IPS-NIHi7 (cell line): ENCODE measurements around the gene CLTRN.
A peak's percentile ranks its signal among the peaks of the same experiment; 100 is the strongest.
"Not testable (repeated sequence)": the region's sequence is repeated elsewhere in the genome, so short reads cannot be mapped to it uniquely, and the experiment has no call there.

Experiments
- DNase-seq: peaks from one replicate; pipeline ENCODE4 v3.0.0; 2012; ENCODE audit warnings: mixed read lengths; ENCODE audit errors: extremely low spot score

The CLTRN gene, protein sequence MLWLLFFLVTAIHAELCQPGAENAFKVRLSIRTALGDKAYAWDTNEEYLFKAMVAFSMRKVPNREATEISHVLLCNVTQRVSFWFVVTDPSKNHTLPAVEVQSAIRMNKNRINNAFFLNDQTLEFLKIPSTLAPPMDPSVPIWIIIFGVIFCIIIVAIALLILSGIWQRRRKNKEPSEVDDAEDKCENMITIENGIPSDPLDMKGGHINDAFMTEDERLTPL

DNA sequence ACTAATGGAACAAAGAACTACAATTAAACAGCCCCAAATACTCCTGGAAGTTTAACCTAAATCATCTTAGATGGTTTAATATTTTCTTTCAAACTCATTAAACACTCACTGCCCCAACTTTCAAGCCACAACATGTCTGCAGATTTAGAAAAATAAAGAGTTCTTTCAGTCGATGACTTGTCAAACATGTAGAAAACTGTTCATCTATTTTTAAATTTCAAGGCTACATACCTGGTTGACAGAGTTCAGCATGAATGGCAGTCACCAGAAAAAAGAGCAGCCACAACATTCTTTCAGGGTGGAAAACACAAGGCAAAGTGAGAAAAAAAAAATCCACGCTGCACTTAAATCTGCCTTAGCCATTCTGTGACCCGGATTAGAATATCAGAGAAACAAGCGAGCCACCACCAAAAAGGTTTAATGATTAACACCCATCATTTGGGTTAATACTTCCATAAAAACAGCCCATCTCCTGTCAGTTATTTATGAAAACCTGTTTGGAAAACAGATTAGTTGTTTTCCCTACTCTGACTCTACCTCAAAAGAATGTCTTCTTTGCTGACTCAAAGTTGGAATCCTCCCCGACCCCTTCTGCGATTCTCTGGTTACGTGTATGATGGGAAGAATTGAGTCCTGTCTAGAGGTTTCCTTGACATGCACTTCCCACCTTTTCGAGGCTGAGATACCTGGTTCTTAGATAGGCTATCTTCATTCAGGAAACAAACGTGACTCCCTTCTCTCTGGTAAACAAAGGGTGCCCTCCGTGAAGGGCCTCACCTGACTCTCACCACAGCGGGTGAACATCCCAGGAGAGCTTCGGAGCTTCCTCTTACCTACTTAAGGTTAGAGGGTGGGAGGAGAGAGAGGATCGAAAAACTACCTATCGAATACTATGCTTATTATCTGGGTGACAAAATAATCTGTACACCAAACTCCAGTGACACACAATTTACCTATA is at the start of gene CLTRN:
CLTRN (minus strand) TSS at position 319 of the 958 bp plus-strand sequence; CDS start at position 289, 30 bp downstream.
- DNase-seq, result peak; percentile 14

DNA sequence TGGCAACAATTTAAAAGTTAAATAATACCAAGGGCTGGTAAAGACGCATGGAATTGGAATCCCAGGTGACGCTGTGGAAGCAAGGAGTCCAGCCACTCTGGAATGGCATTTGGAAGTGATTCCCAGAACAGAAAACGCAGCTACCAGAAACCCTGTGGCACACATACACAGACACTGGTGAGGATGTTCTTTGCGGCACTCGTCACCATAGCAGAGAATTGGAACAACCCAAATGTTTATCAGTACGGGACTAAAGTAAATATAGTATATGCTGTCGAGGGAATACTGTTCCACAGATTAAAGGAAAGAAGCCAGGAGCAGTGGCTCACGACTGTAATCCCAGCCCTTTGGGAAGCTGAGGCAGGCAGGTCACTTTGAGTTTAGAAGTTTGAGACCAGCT is 39.7 kb upstream of the CLTRN start:
- not testable (repeated sequence) for DNase-seq

DNA sequence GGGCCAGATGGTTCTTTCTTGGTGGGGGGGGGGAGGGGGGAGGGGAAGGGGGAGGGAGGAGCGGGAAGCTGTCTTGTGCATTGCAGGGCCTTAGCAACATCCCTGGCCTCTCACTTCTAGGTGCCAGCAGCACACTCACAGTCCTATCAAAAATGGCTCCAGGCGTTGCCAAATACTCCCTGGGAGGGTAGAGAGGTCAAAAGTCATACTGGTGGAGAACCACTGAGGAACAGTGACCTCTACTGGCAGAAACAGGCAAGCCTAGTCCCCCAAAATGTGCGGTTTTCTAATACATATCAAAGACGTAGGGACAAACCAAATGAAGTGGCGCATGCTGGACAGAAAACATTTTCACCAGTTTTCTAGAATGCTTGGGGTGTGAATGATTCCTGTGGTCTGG is 39.2 kb upstream of the CLTRN start:
- not testable (repeated sequence) for DNase-seq

DNA sequence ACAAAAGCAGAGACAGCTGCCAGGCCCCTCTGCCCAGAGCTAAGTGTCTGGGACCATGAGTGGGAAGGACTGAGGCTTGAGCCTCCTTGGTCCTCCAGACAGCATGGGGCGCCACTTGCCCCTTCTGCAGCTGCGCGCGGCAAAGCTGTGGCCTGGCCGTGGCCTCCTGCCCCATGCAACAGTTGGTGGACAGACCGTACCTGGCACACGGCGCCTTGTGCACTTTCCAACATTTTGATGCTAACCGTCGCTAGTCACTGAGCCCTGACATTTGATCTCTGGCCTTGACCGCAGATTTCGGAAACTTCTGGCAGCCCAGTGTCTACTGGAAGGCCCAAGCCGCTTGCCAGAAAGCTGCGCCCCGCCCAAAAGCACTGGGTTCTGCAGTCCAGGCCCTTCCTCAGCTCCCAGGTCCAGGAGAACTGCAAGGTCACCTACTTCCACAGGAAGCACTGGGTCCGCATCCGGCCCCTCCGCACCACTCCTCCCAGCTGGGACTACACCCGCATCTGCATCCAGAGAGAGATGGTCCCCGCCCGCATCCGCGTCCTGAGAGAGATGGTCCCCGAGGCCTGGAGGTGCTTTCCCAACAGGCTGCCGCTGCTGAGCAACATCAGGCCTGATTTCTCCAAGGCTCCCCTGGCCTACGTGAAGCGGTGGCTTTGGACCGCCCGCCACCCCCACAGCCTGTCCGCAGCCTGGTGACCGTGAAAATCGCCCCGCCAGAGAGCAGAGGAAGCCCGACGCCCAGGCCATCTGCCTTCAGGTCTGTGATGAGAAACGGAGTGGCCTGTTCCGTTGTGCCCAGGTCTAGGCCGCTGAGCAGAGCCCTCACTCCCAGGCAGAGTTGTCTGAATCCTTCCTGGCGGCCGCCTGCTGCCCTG is 38.1 kb upstream of the CLTRN start:
- no peak for DNase-seq

DNA sequence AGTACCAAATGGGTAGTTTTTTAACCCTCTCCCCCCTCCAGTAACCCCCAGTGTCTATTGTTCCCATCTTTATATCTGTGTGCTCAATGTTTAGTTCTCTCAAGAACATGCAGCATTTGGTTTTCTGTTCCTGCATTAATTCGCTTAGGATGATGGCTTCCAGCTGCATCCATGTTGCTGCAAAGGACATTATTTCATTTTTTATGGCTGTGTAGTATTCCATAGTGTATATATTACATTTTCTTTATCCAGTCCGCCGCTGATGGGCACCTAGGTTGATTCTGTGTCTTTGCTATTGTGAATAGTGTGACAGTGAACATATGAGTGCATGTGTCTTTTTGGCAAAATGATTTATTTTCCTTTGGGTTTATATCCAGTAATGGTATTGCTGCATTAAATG is 31.9 kb upstream of the CLTRN start:
- no peak for DNase-seq

DNA sequence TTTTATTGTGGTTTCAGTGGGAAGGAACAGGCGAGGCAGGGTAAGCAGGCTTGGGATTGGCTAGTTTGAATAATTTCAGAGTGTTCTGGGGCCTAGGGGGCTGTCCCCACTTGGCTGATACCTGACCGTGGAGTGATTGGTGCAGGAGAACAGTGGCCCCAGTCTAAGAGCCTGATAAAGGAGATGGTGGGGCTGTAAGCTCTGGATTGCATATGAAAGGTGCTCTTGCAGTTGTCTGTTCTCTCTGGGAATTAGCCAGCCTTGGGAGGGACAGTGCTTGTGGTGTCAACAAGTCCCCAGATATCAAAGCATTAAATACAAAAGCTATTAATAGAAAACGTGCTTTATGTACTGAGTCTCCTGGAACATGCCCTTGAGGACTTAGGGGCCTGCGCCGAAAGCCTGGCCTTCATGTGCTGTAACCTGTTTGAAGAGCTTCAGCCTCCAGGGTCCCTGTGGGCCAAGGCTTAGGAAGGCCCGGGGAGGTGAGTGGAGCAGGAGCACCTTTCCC is 30.4 kb upstream of the CLTRN start:
- peak; percentile 14 for DNase-seq

DNA sequence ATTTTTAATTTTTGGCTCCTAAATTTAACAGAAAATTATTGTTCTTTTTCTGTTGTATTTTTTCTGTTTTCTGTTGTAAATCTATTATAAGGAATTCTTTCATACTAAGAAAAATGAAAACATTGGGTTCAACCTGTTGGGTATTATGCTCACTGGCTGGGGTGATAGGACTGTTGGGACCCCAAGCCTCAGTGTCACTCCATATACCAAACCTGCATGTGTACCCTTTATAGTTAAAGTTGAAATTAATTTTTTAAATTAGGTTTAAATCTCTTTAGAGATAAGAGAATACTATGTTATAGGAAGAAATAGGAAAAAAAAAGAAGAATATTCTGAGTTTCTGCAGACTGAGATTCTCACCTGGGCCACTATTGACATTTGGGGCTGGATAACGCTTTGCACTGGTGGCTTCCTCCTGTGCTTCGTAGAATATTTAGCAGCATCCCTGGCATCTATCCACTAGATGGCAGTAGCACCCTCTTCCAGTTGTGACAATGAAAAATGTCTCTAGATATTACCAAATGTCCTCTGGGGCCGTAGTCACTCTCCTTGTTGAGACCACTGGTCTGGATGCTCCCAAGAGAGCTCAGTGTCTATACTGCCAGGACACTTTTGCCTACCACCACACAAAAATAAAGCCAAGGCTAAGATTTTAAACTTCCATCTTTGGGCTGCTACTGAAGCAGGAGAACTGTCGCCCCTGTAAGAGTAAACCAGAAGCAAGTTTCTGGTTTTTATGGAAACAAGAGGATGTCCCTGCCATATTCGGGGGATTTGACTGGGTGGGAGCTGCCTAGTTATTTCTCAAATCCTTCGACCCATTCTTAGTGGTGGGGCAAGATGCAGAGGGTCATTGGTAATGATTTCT is 22.4 kb upstream of the CLTRN start:
- DNase-seq, result peak; percentile 71

DNA sequence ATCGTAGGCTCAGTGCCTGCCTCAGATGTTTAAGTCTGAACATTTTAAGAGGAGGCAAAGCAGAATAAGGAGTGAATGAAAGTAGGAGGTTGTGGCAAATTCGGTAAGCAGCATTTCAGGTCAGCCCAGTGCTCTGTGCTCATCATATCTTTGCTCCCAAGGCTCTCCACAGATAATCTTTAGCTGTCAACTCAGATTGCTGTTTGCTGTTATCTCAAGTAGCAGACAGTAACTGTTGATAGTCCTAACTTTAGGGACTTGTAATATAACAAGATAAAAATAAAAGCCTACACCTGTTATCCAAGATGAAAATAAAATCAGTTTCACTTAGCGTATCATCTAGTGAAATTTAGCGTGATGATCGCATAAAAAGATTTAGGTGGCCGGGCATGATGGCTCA is 18.6 kb upstream of the CLTRN start:
- DNase-seq, result no peak

DNA sequence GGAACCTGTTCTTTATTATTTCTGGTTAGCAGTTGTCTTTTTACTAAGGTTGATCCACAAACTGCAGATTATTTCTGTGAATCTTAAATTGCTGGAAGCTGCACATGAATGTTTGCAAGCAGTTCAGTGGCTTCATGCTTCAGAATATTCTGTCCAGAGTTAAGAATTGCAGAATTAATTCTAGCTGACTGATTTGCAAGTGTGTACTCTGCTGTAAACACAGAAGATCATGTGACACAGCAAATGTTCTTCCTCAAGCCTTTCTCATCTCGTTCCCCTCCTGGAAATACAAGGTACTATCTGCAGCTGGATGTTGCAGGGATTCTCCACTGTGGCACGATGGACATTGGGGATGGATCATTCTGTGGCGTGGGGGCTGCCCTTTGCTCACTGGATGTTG is 16.8 kb upstream of the CLTRN start:
- no peak for DNase-seq

DNA sequence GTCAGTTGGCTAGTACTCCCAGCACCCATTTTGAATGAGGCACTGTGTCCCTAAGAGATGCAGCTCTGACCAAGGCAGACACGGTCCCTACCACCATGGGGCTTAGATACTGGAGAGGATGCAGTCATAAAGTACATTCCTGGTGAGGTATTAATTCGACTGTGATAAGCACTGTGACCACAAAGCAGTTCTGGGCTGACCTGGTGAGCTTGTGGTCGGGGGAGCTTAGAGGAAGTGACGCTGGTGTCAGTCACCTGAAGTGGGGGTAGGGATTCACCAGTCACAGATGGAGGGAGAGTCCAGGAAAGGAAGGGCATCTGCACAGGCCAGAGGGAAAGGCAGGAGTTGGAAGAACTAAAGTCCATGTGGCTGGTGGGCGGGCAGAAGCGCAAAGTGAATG is 15.8 kb upstream of the CLTRN start:
- DNase-seq, result no peak

DNA sequence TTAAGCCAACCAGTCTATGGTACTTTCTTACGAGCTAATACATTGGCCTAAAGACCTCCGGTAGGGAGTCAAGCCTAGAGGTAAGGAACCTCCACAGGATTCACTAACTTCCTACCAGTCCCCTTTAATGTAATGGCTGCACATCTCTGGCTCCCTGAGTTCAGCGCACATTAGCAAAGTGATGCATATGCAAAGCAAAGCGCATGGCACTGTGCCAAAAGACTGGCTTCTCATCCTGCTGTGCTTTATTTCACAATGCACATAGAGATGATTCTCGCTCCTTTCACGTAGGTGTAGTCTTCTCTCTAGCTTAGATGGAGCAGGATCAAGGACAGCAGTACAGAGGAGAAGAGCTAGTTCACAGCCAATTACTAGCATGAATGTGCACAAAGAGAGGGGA is 14.6 kb upstream of the CLTRN start:
- no peak for DNase-seq

DNA sequence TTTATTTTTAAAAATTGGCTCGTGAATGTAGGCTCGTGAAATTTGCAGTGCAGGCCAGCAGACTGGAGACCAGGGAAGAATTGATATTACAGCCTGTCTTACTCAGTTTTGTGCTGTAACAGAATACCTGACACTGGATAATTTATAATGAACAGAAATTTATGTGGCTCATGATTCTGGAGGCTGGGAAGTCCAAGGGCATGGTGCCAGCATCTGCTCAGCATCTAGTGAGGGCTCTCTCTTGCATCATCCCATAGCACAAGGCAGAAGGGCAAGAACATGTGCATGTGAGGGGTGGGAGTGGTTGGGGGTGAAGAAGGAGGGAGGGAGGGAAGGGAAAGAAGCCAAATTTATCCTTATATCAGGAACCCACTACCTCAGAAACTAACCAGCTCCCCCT is 13.7 kb upstream of the CLTRN start:
- no peak for DNase-seq

DNA sequence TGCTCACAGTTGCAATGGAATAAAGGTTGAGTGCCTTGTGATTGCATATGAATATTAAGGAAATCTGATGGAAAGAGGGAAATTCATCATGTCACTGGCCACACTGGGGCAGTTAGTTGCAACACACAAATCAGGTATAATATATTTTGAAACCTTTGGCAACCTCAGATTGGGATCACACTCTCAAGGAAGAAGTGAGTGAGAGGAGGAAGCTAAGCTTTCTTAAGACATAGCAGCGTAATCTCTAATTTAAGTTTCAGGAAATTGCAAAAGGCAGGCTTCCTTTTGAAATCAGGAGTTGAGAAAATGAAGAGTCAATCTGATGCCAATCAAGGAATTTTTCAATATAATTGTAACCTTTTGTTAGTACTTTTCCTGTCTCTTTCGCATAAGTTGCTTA is 12.3 kb upstream of the CLTRN start:
- no peak for DNase-seq

DNA sequence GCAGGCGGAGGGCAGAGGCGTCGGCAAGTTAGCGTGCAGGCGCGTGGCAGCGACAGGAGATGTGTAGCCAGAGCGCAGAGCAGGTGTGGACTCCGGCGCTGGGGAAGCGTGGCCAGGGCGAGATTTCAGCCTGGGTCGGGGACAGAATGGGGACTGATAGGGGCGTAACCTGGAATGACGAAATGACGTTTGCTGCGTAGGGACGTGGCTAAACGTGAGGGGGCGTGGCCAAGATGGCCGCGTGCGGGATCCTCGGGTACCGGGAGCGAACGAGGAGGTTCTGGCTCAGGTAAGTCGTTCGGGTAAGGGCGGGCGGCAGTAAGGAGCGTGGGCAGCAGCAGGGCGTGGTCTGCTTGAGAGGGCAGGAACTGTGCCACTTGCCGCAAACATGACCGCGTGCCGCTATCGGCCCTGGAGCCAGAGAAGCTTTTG is 10.9 kb upstream of the CLTRN start:
- peak; percentile 63 for DNase-seq

DNA sequence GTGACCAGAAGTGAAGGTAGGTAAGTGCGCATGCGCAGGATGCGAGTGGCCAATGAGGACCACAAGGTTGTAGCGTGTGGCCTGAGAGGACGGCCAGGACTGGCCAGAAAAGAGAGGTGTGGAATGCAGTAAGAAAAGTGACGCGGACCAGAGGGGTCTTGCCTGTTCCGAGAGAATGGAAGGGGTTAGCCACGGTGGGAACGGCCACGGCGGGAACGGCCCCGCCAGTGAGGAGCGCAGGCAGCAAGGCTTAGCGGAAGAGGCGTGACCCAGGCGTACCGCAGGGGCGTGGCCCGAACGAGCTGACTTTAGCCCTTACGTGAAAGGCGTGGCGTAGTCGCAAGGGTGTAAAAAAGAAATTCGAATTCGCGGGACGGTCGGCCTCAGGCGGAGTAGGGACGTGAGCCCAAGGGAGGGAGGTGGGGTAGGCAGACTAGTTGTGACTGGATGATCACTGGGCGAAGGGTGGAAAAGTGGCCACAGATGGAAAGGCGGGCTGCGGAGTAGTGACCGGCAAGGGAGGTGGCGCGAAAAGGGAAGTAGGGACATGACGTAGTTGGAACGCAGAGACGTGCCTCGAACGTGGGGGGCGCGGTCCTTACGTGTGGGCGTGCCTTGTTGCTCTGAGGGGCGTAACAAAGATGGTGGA is 10.4 kb upstream of the CLTRN start:
- DNase-seq, result peak; percentile 78

DNA sequence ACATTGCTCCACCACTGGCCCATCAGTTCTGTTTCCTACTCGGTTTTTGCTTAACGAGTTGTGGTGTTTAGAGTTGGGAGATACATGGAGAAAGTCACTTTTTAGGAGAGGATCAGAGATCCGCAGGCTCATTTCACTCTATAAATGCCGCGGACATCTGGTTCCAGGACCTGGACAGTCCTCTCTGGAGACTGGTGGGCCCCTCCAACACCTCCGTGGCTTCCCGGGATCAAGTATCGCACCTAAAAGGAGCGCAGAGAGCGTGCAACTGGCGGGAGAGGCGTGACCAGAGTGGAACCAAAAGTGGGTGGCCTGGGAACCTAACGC is 9.9 kb upstream of the CLTRN start:
- DNase-seq, result no peak

DNA sequence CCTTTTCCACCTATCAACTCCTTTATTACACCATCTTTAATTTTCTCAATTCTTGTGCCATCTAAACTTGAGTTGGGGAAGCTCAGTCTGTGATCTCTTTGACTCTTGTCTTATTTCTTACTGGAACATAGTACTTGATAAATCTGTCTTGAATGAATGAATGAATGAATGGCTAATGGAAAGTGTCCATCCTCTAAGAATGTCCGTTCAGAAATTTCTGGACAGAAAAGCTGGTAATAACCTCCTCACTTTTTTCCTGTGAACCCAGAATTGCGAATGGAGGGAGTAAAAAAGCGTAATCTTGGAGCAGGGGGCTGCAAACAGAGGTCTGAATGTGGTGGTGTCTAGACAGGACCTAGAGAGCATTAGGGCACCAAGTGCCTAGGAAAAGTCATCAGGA is 9.4 kb upstream of the CLTRN start:
- DNase-seq, result no peak

DNA sequence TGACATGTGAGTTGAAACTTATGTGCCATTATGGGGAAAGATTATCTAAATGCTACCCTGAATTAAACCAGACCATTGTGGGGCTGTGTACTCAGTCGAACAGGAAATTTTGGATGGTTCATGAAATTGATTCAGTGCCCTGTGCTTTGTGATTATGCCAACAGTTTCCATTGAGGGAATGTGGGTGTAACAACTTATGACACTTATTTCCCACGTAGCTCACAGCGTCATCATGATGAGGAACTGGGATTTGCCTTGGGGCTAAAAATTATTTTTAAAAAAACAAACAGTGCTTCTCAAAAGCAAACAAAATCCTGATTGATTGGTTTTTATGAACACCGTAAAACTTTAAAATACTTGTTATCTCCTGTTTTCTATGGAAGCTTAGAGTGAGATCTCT is 8.3 kb upstream of the CLTRN start:
- DNase-seq, result no peak

DNA sequence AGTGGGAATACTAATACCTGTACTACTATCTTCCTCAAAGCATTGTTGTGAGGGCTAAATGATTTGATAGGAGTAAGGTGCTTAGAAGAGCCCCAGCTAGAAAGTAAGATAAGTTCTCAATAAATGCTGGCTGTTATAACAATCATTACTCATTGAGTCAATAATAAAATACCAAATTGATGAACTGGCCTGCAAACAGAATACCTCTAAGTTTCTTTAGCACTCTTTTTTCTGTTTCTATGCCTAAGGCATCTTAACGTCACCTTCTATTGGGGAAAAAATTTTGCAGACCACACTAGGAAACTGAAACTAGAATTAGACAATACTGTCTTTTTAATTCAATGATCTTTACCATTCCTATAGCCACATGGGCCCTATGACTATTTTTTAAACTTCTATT is 1.2 kb downstream of the CLTRN start:
- no peak for DNase-seq

DNA sequence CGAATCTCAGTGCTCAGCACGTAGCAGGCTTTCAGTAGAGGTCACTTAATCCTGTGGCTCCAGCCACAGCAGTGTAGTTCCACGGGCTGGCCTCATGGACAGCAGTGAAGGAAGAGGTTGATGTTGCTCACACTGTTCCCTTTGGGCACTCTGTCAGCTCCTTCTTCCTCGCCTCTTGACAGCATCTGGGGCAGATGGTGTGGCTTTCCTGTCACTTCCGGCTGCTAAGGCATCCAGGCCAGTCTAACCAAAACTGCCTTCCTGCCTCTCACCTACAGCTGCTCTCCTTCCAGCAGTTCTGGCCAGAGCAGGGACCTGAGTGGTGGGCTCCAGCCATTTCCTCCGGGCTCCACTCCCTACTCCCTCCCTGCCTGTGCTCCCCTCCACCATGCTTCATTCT is 9.8 kb downstream of the CLTRN start:
- not testable (repeated sequence) for DNase-seq

DNA sequence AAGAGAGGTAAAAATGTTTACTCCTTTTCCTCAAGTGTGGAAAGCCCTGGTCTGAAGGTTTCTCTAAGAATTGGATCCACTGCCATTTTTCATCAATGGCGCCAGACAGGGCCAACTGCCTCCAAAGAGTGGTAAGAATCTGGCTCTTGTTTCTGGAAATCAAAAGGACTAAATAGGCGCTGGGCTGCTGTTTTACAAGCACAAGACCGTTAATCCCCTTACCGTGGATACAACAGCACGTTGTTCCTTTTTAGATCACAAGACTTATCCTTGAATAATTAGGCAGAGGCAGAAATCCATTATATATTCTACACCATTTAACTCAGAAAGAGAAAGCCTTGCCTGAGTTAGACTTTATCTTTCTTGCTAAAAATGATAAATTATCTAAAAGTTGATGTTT is 10.6 kb downstream of the CLTRN start:
- DNase-seq, result no peak
